GM21447 (cell line): ENCODE results near the gene SLIRP.
A peak's percentile ranks its signal among the peaks of the same experiment; 100 is the strongest.
"Not testable (repeated sequence)": the region's sequence is repeated elsewhere in the genome, so short reads cannot be mapped to it uniquely, and the experiment has no call there.

Experiments used
- ATAC-seq: cut with Tn5 transposase; IDR thresholded peaks from one replicate; pipeline ENCODE4 v1.9.1; 2021; ENCODE audit not compliant: unreplicated experiment

Gene SLIRP

GRCh38 chr14:77707724-77708408 is at the start of gene SLIRP, which contains the start of gene ALKBH1:
Gene SLIRP (plus strand): TSS chr14:77708103. CDS start chr14:77708112, 9 bp downstream.
Gene ALKBH1 (minus strand): TSS chr14:77708023. CDS start chr14:77708004, 19 bp downstream.
- peak; percentile 95 for ATAC-seq

- no peak for ATAC-seq
These were observed 48.1 kb upstream of the SLIRP start for GRCh38 chr14:77659831-77660230.

DNA sequence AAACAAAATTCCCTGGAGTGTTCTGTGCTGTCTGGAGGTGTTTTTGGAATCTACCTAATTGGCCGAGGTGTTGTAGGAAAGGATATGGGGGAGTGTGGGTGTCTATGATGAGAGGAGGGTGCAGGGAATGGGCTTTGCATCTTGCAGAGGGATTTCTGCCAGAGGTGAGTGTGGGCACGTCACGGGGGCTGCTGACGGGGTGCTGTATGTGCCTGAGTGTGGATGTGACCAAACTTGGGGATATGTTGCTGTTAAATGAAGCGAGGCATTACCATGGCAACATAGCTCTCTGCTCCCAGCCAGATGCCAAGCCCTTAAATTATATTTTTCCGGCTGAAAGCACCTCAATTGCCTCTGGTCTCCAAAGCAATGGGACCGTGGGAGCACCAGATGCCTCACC is 47.1 kb upstream of the SLIRP start:
- no peak for ATAC-seq

- ATAC-seq, result not testable (repeated sequence)
These were observed 46.3 kb upstream of the SLIRP start for GRCh38 chr14:77661562-77661961.

DNA sequence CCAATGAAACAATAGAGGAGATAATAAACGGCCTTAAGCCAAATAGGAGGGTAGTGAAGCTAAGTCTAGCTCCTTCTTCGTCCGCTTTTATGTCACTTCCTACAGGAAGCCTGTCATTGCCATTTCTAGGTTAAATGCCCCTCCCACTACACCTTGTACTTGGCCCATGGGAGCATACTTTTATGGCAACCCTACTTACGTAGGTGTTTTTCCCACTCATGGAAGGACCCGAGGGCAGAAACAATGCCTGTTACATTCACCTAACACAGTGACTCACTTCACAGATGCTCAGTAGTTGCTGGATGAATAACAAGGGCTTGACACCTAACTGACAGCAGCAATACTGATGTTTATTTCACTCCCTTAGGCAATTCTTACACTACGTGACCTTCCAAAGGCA is 44.6 kb upstream of the SLIRP start:
- ATAC-seq, result no peak

DNA sequence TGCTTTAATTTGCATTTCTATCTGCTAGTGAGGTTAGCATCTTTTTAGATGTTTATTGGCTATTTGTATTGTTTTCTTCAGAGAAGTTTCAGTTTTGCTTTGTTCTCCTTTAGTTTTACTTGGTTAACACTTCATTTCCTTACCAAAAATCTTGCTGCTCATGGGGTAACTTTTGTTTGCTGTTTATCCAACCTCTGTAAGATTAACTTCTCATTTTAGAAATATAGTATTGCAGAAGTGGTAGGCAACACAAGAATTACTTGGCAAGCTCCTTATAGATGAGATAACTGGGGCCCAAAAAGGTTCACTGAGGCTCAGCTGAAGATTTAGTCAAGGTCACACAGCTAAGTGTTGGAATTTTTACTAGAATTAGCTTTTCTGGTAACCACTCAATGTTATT is 40.6 kb upstream of the SLIRP start:
- no peak for ATAC-seq

- no peak for ATAC-seq
These were observed 34.7 kb upstream of the SLIRP start for GRCh38 chr14:77673193-77673592.

DNA sequence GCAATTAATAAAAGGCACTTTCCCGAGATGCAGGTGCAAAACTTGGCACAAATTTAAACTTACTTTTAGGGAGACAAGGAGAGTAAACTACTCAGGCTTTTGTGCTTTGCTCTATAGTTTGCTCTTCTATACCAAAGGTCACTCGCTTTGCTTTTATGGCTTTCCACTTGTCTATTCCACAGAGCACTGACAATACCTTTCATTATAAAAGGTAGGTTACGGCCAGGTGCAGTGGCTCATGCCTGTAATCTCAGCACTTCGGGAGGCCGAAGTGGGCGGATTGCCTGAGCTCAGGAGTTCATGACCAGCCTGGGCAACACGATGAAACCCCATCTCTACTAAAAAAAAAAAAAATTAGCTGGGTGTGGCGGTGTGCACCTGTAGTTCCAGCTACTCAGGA is 33.0 kb upstream of the SLIRP start:
- ATAC-seq, result no peak

DNA sequence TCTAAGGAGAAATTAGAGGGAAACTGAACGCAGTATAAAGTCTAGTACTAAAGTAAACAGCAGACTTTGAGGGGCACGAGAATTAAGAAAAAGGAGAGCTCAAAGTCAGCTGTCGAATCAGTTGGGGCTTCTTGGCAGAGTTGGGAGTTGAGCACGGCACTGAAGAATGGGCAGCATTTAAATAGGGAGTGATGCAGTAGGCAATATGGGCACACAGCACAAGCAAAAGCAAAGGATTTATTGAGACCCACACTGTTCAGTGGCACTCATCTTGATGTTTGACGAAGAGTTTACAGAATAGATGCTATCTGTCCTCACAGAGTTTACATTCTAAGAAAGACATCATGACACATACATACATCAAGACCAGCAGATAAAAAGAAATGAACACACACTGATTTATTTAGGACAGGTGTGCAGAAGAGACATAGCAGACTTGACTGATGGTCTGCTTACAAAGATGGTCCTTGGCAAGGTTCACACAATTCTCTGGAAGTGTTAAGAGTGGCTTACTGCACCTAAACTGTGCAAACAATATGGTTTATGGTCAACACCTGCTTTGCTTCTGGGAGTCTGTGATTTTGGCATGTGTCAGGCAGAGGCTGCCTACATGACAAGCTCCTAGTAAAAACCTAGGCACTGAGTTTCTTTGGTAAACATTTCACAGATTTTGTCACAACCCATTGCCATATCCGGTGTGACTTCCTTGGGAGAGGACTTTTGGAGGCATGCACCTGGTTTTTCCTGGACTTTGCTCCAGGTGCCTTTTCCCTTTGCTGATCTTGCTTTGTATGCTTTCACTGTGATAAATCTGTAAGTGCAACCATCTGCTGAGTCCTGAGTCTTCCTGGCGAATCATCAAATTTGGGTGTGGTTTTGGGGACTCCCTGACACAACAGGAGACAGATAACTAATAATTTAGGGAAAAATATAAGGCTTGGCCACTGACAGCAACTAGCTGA is 26.4 kb upstream of the SLIRP start:
- ATAC-seq, result no peak

DNA sequence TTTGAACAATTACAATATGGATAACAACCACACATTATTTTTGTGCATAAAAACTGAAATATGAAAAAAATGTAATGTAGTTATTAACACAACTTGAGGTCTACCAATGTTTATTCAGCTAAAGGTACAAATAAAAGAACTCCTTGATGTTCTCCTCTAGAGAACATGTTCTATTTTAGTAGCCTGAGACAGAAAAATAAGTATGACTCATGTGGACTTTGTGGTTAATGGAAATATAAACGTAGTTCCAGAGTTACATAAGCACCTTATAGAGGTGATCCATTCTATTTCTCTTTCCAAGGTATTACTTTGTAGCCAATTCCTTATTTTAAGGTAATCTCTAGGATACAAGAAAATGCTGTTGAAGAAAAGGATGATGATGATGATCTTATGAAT is 25.7 kb upstream of the SLIRP start:
- no peak for ATAC-seq

- ATAC-seq, result no peak
These were observed 16.6 kb upstream of the SLIRP start for GRCh38 chr14:77691259-77691658.

GRCh38 chr14:77707355-77707723 is 564 bp upstream of the SLIRP start:
- peak; percentile 38 for ATAC-seq

GRCh38 chr14:77708749-77709148 is 846 bp downstream of the SLIRP start:
- no peak for ATAC-seq

DNA sequence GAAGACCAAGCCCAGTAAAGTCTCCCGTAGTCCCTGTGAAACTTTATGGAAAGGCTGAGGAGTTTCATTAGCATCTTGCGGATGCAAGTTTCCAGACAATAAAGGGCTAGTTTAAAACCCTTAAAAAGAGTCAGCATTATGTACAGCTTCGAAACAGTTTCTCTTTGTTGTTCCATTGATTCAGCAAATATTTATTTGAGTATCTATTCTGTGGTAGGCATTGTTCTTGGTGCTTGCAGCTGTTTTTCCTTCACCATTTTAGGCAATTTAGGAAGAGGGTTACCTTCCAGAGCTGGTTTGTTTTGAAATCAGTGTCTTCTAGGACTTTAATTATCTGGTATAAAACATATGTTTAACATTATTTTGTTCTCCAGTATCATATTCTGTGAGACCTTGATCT is 1.5 kb downstream of the SLIRP start:
- ATAC-seq, result no peak

GRCh38 chr14:77710364-77710763 is 2.5 kb downstream of the SLIRP start:
- ATAC-seq, result no peak

DNA sequence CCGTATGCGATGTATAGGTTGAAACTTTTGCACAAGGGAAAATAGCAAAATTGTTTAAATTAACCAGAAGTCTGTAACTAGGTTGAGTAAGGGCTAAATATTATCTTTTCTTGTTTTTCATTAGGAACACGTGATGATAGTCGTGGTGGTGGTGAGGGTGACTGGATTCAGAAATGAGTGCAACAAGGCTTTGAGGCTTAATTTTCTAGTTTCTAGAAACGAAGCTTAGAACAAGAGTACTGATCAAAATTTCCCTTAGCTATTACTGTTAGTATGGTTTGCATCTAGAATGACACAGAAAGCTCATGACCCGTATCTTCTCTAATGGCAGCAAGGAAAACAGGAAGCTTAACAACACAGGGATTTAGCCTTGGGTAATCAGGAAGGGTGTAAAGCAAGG is 7.0 kb downstream of the SLIRP start:
- no peak for ATAC-seq

DNA sequence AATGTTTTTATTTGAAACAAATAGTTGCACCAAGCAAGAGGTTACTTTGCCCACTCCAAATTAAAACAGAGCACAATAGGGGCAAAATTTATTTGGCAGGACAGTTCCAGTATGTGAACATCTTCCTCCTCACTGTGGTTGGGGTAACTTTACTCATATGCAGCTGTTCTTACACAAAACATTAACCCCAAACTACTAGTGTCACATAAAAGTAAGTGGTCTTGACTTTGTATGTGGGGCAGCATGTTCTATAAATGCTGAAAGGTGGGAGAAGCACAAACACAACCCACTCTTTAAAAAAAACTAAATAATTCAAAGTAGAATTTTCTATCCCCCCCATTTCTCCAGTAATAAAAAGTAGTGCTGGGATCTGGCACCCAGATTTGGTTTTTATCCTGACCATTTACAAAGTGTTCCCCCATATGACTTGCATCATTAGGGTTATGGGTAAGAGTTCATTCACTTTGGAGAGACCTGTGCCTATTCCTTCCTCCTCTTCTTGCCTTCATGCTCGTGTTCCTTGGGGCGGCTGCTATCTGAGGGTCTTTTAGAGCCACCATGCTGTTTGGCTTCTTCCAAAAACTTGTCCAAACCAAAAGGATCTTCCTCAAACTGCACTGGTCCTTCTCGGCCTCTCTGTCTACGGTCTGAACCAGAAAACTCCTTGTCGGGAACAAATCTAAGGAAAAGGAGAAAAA is 9.9 kb downstream of the SLIRP start:
- no peak for ATAC-seq

- no peak for ATAC-seq
These were observed 13.5 kb downstream of the SLIRP start for GRCh38 chr14:77721437-77721836.

DNA sequence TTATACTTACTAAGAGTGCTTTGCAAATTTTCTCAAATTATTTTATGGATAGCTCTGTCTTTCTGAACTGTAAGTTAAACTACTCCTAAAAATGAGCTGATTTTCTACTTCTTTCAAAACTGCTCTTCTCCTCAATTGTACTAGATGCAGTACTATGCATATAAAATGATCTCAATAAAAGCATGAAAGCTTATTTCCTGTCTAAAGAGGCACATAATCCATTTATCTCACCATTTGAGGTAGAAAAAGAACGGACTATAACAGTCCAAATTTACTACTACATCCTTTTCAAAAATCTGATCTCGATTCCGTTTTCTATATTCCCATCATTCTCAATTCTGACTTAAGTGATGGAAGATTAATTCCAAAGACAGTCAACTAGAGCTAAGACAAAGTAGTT is 14.4 kb downstream of the SLIRP start:
- ATAC-seq, result no peak

- no peak for ATAC-seq
These were observed 23.1 kb downstream of the SLIRP start for GRCh38 chr14:77730976-77731497.

- ATAC-seq, result no peak
These were observed 30.8 kb downstream of the SLIRP start for GRCh38 chr14:77738559-77739250.
